Measurements from ENCODE around the gene PNPO.

DNA sequence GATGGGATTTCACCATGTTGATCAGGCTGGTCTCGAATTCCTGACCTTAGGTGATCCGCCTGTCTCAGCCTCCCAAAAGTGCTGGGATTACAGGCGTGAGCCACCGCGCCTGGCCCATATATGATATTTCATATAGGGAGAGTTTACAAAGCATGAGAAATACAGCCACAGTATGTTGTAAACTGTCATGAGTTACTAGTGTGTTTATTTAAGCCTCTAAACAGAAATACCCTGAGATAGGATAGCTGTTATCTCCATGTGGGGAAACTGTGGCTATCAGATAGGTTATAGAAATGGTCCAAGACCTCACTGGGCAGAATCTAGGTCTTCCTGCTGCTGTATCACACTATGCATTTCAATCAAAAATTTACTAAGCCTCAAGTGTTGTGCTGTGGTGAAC, 27.5 kb downstream of the PNPO start:
- TF ChIP-seq, protein P1, sequence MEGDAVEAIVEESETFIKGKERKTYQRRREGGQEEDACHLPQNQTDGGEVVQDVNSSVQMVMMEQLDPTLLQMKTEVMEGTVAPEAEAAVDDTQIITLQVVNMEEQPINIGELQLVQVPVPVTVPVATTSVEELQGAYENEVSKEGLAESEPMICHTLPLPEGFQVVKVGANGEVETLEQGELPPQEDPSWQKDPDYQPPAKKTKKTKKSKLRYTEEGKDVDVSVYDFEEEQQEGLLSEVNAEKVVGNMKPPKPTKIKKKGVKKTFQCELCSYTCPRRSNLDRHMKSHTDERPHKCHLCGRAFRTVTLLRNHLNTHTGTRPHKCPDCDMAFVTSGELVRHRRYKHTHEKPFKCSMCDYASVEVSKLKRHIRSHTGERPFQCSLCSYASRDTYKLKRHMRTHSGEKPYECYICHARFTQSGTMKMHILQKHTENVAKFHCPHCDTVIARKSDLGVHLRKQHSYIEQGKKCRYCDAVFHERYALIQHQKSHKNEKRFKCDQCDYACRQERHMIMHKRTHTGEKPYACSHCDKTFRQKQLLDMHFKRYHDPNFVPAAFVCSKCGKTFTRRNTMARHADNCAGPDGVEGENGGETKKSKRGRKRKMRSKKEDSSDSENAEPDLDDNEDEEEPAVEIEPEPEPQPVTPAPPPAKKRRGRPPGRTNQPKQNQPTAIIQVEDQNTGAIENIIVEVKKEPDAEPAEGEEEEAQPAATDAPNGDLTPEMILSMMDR (conservative IDR thresholded peaks at IDR 0.05; ENCODE audit: low read length) = no peak
- no peak for TF ChIP-seq EZH2phosphoT487 (IDR thresholded peaks at IDR 0.05; ENCODE audit: borderline replicate concordance, low read depth, low read length)

All from OCI-LY7 (cell line).